ENCODE results near the gene MYRF.

Gene MYRF

DNA sequence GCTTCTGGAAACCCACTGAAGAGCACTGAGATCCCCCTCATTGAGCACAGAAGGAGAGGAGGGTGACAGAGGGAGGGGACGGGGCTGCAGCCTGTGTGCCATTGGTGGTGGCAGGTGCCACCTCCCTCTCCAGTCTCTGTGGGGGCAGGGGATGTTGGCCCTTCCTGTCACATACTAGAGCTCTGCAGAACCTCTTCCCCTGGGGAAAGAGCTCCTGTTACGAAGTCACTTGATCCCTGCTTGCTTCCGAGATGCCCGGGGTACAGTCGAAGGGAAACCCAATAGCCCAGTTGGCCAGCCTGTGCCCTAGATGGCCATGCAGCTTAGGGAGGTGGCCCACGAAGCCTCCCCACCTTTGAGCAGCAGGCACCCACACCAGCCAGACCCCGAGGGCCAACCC, 42.9 kb upstream of the MYRF start:
- Histone ChIP-seq H3K36me3 (ENCODE audit: control insufficient read depth, low read length) (no peaks in the 10 kb centered on the region), H3F3A (ENCODE audit: control insufficient read depth, insufficient read depth) (no peaks in the 10 kb centered on the region), H3K79me2 (ENCODE audit: control insufficient read depth, low read length) (no peaks in the 10 kb centered on the region), H4K20me1 (ENCODE audit: control insufficient read depth, insufficient read depth, low read depth, low read length) (no peaks in the 10 kb centered on the region), H3K27ac (ENCODE audit: low read depth, low read length) (no peak overlapping the region), H3K9me3 (ENCODE audit: control insufficient read depth, insufficient read depth, low read length) (no peaks in the 10 kb centered on the region), H3K9me2 (replicated peaks; ENCODE audit: control insufficient read depth, low read length) (no peaks in the 10 kb centered on the region), H3K4me1 (ENCODE audit: control insufficient read depth, low read length) (no peaks in the 10 kb centered on the region), H3K4me3 (ENCODE audit: low read length) (no peak overlapping the region), H3K27me3 (ENCODE audit: control insufficient read depth, low read length) (no peaks in the 10 kb centered on the region), H3K4me2 (ENCODE audit: low read length) (no peak overlapping the region)
- TF ChIP-seq, protein P1, sequence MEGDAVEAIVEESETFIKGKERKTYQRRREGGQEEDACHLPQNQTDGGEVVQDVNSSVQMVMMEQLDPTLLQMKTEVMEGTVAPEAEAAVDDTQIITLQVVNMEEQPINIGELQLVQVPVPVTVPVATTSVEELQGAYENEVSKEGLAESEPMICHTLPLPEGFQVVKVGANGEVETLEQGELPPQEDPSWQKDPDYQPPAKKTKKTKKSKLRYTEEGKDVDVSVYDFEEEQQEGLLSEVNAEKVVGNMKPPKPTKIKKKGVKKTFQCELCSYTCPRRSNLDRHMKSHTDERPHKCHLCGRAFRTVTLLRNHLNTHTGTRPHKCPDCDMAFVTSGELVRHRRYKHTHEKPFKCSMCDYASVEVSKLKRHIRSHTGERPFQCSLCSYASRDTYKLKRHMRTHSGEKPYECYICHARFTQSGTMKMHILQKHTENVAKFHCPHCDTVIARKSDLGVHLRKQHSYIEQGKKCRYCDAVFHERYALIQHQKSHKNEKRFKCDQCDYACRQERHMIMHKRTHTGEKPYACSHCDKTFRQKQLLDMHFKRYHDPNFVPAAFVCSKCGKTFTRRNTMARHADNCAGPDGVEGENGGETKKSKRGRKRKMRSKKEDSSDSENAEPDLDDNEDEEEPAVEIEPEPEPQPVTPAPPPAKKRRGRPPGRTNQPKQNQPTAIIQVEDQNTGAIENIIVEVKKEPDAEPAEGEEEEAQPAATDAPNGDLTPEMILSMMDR (IDR thresholded peaks at IDR 0.05; ENCODE audit: low read depth, low read length, poor library complexity, severe bottlenecking), result no peak
- no peak for TF ChIP-seq EZH2phosphoT487 (IDR thresholded peaks at IDR 0.05; ENCODE audit: borderline replicate concordance, low read length)

DNA sequence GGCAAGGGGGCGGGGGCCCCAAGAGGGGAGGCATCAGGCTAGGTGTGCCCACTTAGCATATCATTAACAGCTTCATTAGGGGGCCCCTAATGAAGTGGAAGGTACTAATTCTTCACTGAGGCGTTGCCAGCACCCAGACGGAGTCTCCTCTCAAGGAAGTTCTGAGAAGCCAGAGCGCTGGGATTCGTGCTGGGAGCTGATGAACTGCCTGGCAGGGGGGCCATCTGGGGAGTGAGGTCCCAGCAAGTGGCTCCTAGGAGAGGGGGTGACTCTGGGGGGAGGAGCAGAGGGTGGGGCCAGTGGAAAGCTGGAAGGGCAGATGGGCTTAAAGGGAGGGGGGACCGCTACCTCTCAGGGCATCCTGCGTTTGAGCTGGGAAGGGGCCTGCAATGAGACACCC, 42.4 kb upstream of the MYRF start:
- Histone ChIP-seq H3K36me3 (ENCODE audit: control insufficient read depth, low read length) (no peaks in the 10 kb centered on the region), H3K4me1 (ENCODE audit: control insufficient read depth, low read length) (no peaks in the 10 kb centered on the region), H4K20me1 (ENCODE audit: control insufficient read depth, insufficient read depth, low read depth, low read length) (no peaks in the 10 kb centered on the region), H3K79me2 (ENCODE audit: control insufficient read depth, low read length) (no peaks in the 10 kb centered on the region), H3K4me2 (ENCODE audit: low read length) (no peak overlapping the region), H3K9me2 (replicated peaks; ENCODE audit: control insufficient read depth, low read length) (no peaks in the 10 kb centered on the region), H3K4me3 (ENCODE audit: low read length) (no peak overlapping the region), H3K27me3 (ENCODE audit: control insufficient read depth, low read length) (no peaks in the 10 kb centered on the region), H3K9me3 (ENCODE audit: control insufficient read depth, insufficient read depth, low read length) (no peaks in the 10 kb centered on the region), H3K27ac (ENCODE audit: low read depth, low read length) (no peak overlapping the region), H3F3A (ENCODE audit: control insufficient read depth, insufficient read depth) (no peaks in the 10 kb centered on the region)
- TF ChIP-seq, protein P1 (IDR thresholded peaks at IDR 0.05; ENCODE audit: low read depth, low read length, poor library complexity, severe bottlenecking), result no peak
- TF ChIP-seq EZH2phosphoT487 (IDR thresholded peaks at IDR 0.05; ENCODE audit: borderline replicate concordance, low read length), result no peak

DNA sequence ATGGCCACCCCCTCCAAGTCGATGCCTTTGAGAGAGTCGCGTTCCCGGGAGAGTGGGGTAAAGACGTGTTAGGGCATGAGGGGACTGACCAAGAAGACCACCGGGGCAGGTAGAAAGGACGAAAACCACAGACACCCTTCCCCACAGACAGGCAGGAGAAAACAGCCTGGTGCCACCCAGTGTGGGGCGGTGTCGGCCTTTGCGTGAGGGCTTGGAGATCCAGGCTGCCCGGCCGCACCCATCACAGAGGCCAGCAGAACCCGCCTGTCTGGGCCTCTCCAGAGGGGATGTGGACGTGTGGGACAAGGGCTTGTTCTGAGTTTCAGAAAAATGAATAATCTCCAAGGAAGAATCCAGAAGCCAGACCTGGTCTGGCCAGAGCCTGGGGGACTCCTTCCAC, 41.4 kb upstream of the MYRF start:
- no peak overlapping the region for H3K27ac ChIP-seq (ENCODE audit: low read depth, low read length)
- H3K36me3 ChIP-seq (ENCODE audit: control insufficient read depth, low read length), result no peaks in the 10 kb centered on the region
- H3K9me3 ChIP-seq (ENCODE audit: control insufficient read depth, insufficient read depth, low read length), result no peaks in the 10 kb centered on the region
- H3K79me2 ChIP-seq (ENCODE audit: control insufficient read depth, low read length), result no peaks in the 10 kb centered on the region
- no peak for TF ChIP-seq EZH2phosphoT487 (IDR thresholded peaks at IDR 0.05; ENCODE audit: borderline replicate concordance, low read length)
- TF ChIP-seq, protein P1 (IDR thresholded peaks at IDR 0.05; ENCODE audit: low read depth, low read length, poor library complexity, severe bottlenecking), result no peak
- no peaks in the 10 kb centered on the region for H3K4me1 ChIP-seq (ENCODE audit: control insufficient read depth, low read length)
- no peaks in the 10 kb centered on the region for H3F3A ChIP-seq (ENCODE audit: control insufficient read depth, insufficient read depth)
- H3K4me3 ChIP-seq (ENCODE audit: low read length), result no peak overlapping the region
- no peaks in the 10 kb centered on the region for H3K9me2 ChIP-seq (replicated peaks; ENCODE audit: control insufficient read depth, low read length)
- no peak overlapping the region for H3K4me2 ChIP-seq (ENCODE audit: low read length)
- H3K27me3 ChIP-seq (ENCODE audit: control insufficient read depth, low read length), result no peaks in the 10 kb centered on the region
- no peaks in the 10 kb centered on the region for H4K20me1 ChIP-seq (ENCODE audit: control insufficient read depth, insufficient read depth, low read depth, low read length)

DNA sequence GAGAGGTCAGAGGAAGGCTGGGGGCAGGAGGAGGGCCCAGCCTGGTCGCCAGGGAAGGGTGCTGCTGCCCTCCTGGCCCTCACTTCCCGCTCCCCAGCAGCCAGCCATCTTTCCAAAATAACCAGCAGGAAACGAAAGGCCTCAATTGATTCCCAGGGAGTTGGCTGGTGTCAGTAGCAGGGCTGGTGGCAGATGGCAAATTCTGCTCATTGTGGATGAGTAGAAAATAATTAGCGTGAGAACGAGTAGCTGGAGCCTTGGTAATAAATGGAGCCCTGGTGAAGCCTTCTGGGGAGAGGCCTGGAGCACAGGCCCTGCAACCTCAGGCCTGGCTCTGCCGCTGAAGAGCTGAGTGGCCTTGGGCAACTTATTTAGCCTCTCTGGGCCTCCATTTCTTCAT, 40.9 kb upstream of the MYRF start:
- Histone ChIP-seq H3K9me2 (replicated peaks; ENCODE audit: control insufficient read depth, low read length) (no peaks in the 10 kb centered on the region), H3K79me2 (ENCODE audit: control insufficient read depth, low read length) (no peaks in the 10 kb centered on the region), H4K20me1 (ENCODE audit: control insufficient read depth, insufficient read depth, low read depth, low read length) (no peaks in the 10 kb centered on the region), H3K4me3 (ENCODE audit: low read length) (no peak overlapping the region), H3K27me3 (ENCODE audit: control insufficient read depth, low read length) (no peaks in the 10 kb centered on the region), H3K27ac (ENCODE audit: low read depth, low read length) (no peak overlapping the region), H3K36me3 (ENCODE audit: control insufficient read depth, low read length) (no peaks in the 10 kb centered on the region), H3K9me3 (ENCODE audit: control insufficient read depth, insufficient read depth, low read length) (no peaks in the 10 kb centered on the region), H3F3A (ENCODE audit: control insufficient read depth, insufficient read depth) (no peaks in the 10 kb centered on the region), H3K4me2 (ENCODE audit: low read length) (no peak overlapping the region), H3K4me1 (ENCODE audit: control insufficient read depth, low read length) (no peaks in the 10 kb centered on the region)
- no peak for TF ChIP-seq EZH2phosphoT487 (IDR thresholded peaks at IDR 0.05; ENCODE audit: borderline replicate concordance, low read length)
- TF ChIP-seq, protein P1 (IDR thresholded peaks at IDR 0.05; ENCODE audit: low read depth, low read length, poor library complexity, severe bottlenecking), result no peak
